Loucy (cell line): ENCODE data around the gene CRYZ.

Experiments used
- CTCF ChIP-seq: fragments of 200-600 bp; sonication (generic); conservative IDR thresholded peaks from 2 replicates; pipeline ENCODE4 v1.5.1; 2014; ENCODE audit warnings: mild to moderate bottlenecking, antibody characterized with exemption, low read length
- EZH2phosphoT487 ChIP-seq: fragments of 200-600 bp; IDR thresholded peaks from 2 replicates; pipeline ENCODE4 v1.6.1; 2018; ENCODE audit warnings: antibody characterized with exemption, mild to moderate bottlenecking, moderate library complexity, borderline replicate concordance

GRCh38 chr1:74726063-74726462 lies 6.8 kb downstream of the CRYZ start:
- TF ChIP-seq CTCF (no peak), EZH2phosphoT487 (no peak)
